HPDE6-E6E7 (cell line): ENCODE measurements around the gene DIAPH2.

Experiments used
- DNase-seq: peaks from one replicate; pipeline ENCODE4 v3.0.0; 2011; ENCODE audit warnings: missing footprints; ENCODE audit errors: extremely low spot score

The DIAPH2 gene

DNA sequence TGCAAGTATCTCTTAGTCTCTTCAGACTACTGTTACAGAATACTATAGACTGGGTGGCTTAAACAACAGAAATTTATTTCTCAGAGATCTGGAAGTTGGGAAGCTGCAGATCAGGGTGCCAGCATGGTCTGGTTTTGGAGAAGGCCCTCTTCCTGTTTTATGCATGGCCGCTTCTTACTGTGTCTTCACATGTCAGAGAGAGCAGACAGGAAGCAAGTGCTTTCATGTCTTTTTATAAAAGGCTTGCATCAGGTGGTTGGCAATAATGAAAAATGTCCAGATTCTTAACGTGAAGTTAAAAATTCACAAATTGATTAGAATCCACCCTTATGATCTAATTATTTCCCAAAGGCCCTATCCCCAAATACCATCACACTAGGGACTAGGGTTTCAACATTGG lies 484.0 kb downstream of the DIAPH2 start:
- no peak for DNase-seq

DNA sequence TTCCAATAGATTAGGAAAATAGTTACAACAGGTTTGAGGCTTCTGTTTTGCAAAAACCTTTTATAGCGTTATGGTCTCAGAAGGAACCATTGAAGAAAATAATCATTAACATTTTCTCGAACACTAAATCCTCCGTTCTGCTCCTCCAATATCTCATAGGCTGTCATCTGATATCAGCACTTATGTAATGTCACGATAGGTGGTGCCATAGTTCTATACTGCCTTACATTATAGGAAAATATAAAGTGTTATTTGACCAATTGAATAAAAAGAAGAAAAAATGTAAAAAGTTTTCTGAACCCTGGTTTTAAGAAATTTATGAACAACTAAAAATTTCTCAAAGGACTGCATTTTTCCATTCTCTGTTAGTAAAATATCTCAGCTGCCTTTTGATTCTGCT lies 490.5 kb downstream of the DIAPH2 start:
- no peak for DNase-seq

DNA sequence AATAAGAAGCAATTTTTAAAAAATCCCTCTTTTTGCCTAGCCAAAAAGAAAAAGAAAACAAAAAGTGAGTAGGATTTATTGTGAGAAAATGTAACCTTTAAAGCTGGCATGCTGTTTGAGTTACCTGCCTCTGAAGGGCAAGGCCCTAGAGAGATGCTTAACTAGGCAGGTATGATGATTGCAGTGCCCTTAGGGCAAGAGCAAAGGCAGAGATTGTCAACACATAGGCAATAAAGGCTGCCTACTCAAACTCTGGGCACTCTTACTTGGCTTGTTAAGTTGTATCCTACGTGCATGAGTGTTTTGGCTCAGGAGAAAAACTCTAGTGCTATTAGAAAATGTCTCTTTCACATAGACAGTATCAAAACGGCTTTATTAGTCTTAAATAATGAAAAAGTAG lies 505.0 kb downstream of the DIAPH2 start:
- no peak for DNase-seq

DNA sequence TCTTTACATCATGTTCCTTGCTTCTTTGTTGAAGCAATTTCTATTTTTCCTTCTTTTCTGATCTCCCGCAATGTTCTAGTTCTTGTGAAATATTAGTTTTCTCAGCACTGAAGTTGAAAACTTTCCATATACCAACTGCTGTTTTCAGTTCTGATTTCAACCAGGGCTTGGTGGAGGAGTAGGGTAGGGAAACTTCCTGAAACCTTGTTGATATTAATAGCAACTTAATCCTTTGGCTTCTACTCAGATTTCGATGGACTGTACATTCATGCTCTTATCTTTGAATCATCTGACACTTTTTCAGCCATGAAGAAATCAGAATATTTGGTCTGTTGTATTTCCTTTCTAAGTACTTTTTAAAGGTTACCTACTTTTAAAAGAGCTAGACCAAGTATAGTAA lies 514.9 kb downstream of the DIAPH2 start:
- no peak for DNase-seq

DNA sequence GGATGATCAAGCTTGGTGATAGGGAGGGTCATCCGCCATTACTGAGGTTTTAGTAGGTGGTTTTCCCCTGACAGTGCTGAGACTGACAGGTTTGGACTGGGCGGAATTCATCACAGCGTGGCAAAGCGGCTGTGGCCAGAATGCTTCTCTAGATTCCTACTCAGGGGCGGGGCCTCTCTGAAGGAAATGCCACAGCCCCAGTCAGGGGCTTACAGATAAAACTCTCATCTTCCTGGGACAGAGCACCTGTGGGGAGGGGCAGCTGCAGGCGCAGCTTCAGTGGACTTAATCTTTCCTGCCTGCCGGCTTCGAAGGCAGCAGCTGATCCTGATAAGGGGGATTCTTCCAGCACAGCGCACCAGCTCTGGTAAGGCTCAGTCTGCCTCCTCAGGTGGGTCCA lies 515.8 kb downstream of the DIAPH2 start:
- no peak for DNase-seq

DNA sequence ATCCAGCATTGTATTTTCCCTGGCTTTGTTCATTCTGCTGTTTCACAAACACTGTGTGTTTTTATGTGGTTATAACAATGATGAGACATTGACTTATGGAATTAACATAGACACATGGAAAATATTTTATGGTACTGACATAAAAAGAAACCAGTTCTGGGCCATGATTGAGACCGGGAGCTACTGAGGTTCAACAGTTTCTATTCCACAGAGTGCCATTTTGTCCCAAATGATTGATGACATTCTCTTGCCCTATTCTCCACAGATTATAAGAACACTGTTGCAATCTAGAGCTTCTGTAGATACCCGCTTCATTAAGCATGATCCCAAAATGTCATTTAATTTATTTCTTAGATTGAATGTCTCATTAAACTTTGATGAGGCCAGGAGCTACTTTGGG lies 525.9 kb downstream of the DIAPH2 start:
- no peak for DNase-seq

DNA sequence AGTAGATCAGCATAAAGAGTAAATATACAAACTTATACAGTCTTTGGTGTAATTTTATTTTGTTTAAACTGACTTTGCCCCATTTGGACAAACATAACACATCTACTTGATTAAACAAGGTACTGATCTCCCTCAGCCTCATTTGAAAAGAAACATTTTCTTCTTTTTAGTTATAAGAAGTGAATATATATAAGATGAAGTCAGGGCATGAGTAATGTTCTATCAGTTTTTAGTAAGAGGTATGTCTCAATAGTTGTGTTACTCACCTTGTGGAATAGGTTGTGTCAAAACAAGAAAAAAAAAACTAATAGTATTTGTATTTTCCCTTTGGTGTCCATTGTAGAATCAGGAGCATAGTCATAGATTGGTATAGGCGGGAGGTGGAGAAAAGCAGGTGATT lies 526.4 kb downstream of the DIAPH2 start:
- peak; percentile 1 for DNase-seq

DNA sequence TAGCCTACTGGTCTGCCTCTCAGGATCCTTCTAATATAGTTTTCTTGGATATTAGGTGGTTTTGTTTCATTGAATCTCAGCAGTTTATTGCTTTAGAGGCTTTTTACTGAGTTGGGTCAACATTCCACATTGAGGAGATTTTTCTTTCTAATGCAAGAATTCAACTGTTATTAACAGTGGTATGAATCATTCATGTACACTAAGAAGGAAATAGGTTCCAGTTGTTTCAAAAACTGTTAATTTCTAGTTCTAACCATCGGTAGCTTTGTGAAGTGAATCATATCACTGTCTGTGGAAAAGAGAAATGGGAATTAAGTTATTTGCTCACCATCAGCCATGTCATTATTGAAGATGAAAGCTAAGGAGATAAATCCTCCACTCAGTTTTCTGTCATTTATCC lies 530.5 kb downstream of the DIAPH2 start:
- no peak for DNase-seq

DNA sequence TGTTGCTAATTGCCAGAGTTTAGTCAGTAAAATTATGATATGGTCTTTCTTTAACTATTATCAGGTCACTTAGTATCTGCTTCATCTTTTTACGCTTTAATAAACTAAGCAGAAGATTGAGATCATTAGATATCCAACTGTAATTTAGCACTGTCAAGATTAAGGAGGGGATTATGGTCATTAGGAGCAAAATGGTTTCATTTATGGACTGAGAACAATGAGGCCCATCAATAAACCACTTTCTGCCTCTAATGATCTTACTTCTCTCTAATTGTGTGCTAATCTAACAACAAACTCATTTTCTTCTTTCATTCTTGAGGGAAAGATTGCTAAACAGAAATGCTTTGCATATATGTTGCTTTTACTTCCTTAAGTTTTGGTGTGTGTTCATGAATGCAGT lies 539.5 kb downstream of the DIAPH2 start:
- no peak for DNase-seq

DNA sequence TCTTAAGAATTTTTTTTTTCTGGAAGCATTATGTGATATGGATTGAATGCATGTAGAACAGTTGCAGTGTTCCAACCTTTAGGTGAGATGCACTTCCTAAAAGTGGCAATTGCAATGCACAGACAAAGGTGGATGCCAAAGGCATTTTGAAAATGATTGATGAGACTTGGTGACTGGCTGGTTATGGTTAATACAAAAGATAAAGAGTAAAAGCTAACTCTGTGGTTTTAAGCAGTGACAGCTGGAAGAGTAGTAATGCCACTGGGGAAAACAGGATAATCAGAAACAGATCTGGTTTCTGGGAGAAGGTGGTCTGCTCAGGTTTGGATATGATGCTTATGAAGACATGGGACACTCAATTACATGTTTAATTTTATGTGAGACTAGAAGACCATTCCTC lies 544.7 kb downstream of the DIAPH2 start:
- DNase-seq, result no peak

DNA sequence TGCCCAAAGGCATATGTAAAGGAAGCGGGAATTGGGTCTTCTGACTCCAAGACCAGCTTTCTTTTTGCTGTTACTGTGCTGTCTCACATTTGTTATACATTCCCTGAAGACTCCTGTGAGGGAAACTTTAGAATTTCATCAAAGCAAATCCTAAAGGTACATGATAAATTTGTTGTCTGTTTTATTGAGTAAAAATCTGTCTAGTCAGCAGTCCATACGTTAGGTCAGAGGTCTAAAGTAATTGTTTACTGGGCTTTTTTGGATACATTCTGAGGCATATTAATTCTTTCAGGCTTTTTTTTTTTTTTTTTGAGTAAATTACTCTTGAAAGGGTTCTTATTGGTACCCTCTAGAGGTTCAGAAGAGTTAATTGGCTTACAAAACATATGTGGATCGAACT lies 546.3 kb downstream of the DIAPH2 start:
- DNase-seq, result no peak

DNA sequence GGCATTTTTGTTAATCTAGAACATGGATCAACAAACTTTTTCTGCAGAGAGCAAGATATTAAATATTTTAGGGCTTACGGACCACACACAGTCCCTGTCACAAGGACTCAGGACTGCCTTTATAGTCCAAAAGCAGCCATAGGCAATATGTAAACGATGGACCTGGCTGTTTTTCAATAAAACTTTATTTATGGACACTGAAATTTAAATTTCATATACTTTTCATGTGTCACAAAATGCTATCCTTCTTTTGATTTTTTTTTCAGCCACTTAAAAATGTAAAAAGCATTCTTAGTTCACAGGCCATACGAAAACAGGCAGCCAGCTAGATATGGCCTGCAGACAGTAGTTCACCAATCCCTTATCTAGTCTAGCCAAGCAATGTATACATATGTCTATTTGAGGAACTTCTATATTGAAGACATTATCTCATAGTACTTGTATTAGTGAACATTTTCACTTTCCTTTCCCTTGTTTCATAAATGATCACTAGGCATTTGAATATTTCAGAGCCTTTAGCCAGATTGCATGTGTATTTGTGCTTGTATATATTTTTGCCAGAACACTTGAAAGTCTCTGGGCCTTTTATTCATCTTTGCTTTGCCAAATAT lies 549.9 kb downstream of the DIAPH2 start:
- no peak for DNase-seq

DNA sequence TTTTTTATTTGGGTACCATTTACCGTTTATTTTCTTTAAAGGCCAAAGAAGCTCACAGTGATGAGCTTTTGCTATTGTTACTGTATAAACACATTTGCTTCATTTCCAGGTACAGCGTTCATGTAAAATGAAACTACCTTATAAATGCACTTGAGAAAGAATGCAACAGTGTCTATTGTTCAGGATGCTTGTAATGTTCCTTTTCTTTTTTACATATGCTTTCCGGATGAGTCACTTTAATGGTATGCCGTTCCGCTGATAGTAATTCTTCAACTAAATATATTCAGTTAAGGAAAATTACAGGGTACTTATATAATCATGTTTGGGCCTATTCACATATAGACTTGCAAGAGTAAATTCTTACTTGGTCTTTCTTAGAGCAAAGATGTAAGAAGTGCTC lies 554.0 kb downstream of the DIAPH2 start:
- no peak for DNase-seq

DNA sequence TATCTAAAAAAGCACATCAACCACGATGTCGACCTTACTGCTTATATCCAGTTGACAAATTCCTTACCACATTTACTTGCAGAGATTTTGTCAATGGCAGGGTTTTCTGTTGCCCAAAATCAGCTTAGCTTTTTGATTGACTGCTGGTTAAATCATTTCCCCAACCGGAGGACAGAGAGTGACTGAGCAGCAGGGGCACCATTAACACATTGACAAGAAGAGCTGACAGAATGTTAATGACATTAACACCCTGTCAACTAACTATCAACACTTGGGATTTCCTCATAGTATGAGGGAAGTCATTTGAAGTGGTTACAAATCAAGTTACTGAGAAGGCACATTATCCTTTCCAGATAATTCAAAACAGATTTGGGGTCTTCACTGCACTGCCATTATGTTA lies 567.5 kb downstream of the DIAPH2 start:
- no peak for DNase-seq

DNA sequence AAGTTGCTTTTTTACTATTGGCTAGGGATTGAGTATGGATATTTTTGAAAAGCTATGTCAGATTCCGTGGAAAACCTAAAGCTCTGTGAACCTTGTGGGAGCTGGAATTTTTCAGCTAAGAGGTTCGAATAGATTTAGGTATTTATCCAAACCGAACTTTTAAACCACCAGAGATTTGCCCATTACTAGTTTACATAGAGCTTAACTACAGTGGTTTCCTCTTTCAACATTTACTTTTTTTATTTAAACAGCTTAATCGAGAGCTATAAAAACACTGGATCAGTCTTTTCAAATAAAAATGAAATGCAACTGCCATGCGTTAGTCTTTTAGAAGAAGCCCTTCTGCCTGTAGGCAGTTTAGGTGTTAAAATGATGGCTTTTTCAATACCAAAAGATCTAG lies 576.0 kb downstream of the DIAPH2 start:
- DNase-seq, result no peak

DNA sequence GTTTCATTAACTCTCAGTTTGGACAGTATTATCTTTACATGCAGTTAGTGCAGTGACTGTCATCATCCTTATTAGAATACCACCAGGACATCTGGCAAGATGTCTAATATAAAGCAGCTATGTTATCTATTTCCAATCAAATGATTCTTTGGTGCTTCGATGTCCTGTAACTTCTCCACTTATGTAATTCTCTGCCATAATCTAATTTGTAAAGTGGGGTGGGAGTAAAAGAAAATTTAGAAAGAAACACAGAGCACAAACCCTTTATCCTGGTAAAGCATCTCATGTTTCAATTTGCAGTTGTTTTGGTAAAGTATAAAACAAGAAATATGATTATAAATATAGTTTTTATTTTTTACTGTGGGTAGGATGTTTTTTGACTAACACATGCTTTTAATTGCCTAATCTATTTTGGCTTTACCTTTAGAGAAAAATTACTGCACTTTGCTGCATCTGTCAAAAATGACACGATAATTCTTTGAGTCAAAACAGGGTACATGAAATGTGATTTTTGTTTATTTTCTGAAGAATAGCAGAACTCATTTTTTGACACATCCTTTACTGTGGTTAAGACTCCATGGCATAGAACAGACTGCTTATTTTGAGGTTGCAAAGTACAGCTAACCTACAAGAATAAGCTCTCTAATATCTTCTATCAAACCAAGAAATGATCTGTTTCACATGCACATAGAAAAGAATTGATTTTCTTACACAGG lies 581.9 kb downstream of the DIAPH2 start:
- no peak for DNase-seq

DNA sequence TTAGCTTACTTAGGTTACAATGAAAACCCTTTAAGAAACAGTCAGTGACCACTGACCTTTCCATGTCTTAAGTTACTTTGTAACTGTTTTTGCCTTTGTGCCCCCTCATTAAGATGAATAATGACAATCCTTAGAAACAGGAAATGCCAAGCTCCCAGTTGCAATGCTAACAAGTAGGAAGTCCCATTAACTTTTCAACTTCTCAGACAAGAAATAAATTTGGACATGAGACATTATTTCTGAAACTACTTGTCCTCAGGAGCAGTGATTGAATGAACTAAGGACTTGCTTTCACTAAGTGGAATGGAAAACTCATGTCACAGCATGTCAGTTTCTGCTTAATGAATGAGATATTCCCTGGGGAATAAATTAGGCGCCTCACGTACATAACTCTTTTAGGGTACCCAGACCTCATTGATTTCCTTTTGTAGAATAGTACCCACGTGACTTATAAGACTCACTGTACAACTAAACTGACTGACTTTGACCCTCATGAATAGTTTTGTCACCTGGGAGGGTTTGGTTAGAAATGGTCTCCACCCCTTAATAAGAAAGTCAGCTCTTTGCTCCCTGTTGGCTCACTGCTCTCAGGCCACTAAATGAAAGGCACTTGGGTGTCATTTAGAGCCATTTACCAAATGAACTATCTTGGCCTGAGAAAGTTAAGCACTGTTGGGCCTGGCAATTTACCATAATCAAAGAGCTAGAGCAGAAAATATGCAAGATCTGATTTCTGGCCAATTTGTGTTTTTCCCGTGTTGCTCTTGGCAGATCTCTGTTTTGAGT lies 582.9 kb downstream of the DIAPH2 start:
- DNase-seq, result no peak

DNA sequence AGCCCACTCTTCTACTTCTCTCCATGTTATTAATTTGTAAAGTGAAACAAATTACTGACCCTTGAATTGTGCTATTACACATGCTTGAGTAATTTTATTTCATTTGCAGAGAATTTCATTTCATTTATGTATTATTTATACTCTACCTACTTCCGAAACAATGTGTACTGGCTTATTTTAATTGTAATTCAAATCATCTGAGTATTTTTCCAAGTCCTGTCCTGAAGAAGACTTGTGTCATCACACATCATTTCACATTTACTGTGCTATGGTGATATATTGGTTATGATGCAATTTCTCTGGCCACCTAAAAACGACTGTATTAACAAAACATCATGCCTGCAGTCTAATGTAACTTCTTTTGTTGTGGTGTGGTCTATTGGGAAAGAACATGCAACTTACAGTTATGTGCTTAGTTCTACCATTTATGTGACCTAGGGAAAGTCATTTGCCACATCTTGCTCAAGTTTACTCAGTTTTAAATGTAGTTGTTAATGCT lies 583.6 kb downstream of the DIAPH2 start:
- DNase-seq, result no peak

DNA sequence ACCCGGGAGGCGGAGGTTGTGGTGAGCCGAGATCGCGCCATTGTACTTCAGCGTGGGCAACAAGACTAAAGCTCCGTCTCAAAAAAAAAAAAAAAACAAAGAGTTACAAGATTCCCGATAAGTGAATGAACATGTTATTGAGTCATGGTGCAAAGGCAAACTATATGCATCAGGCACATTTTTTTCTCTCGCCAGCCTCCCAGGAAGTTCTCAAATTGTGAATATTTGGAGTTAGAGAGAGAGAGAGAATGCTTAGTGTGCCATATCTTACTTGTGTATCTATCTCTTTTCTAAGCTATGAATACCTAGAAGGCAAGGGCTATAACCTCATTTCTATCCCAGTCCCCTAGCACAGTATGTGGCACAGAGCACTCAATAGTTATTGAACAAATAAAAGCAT lies 599.9 kb downstream of the DIAPH2 start:
- no peak for DNase-seq

DNA sequence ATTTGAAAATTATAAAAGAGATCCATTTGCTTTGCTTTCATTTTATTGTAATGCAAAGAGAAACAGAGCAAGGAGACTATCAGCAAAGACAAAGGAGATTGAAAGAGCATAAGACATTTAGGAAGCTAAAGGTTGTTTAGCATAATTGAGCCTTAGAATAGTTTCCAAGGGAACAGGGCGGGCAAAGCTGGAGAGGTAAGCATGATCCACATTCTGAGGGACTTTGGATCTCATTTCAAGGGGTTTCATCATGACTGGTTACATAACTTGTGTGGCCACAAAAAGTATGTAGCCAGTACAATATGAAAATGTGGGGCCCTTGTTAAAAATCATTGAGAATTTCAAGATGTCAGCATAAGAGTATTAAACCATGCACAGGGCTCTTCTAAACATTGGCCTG lies 605.6 kb downstream of the DIAPH2 start:
- no peak for DNase-seq

DNA sequence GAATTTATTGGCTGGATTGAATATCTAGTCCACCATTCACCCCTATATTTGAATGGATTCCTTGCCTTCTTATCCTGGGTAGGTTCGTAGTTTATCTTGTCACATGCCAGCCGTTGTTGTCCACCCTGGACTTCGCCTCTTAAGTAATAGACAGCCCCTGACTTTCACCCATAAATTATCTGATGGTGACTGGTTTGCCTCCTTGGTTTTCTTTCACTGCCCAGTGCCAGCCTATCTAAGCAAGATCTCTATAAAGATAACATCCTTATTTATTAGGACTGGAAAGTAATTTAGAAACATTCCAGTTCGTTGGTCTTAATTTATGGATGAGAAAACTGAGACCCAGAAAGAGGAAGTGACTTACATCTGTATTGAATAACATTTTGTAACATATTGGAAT lies 609.4 kb downstream of the DIAPH2 start:
- DNase-seq, result no peak

DNA sequence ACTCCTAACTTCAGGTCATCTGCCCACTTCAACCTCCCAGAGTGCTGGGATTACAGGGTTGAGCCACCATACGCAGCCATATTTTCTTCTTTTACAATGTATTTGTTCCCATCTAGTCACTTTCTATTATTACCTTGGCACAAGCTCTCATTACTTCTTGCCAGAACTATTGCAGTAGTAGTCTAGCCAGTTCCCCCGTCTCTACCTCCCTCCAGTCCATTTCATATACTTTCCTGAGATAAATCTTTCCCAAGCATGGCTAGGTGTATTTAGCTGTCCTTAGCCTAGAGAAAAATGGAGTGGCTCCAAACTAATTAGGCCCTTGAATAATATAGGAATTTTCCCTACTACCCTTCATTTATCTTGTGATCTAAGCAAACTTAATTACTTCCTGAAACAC lies 611.3 kb downstream of the DIAPH2 start:
- DNase-seq, result no peak
